ENCODE results near the gene DYNC2H1.

DNA sequence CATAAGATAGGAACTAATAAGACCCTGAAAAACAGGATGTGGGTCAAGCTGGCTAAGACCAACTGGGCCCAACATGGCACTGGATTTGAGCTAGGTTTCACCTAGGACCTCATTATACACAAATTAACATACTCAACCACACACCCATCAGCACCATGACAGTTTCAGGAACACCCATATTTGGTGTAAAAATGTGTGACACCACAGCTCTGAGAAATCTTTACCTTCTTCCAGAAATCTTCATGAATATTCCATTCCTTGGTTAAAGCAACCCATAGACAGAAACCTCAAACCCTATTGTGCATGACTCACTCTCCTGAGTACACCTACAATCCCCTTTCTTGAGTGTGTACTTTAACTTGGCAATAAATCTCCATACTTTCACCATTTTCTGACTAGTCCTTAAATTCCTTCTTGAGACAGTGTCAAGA, 378.8 kb downstream of the DYNC2H1 start:
- TF ChIP-seq EZH2 (IDR thresholded peaks at IDR 0.05; ENCODE audit: low read length, missing control alignments) (no peak), CTCF (conservative IDR thresholded peaks at IDR 0.05 in 1 of 2, IDR thresholded peaks at IDR 0.05 in 1 of 2; ENCODE audit: low read depth in 1 of 2, low read length in 2 of 2) (no peak)

Data from fibroblast of lung (primary cell).